Measurements from ENCODE around the gene TNFRSF14. TPM values are rescaled to one million over a fixed set of nuclear protein-coding genes. Genes with fewer than 3 reads are reported as not detected.

Gene TNFRSF14
- total RNA-seq, 1 experiment from 2014 or later, result 0.57 TPM

- Histone ChIP-seq H3K9me3 (ENCODE audit: control insufficient read depth, low read depth, low read length) (no peaks in the 10 kb centered on the region), H3K18ac (ENCODE audit: insufficient read length, low read depth, low read length) (no peak overlapping the region), H2BK20ac (ENCODE audit: low read depth, low read length, poor library complexity, severe bottlenecking) (no peak overlapping the region), H2BK5ac (ENCODE audit: insufficient read length, low read length) (no peak overlapping the region), H3K4me2 (ENCODE audit: insufficient read depth, insufficient read length, low read length) (no peak overlapping the region), H4K5ac (ENCODE audit: insufficient read length, low read depth, low read length) (no peak overlapping the region), H3K23ac (ENCODE audit: insufficient read length, low read depth, low read length) (no peak overlapping the region), H3K9ac (ENCODE audit: extremely low read depth, insufficient read length, low read length) (no peak overlapping the region), H3K4me1 (ENCODE audit: insufficient read depth, low read length) (no peaks in the 10 kb centered on the region), H3K79me2 (ENCODE audit: insufficient read depth, low read length) (no peaks in the 10 kb centered on the region), H2BK120ac (ENCODE audit: low read depth, low read length, poor library complexity, severe bottlenecking) (no peak overlapping the region), H2BK12ac (ENCODE audit: insufficient read length, low read depth, low read length) (no peak overlapping the region), H4K8ac (replicated peaks; ENCODE audit: insufficient read length, low read depth, low read length) (no peak overlapping the region), H3T11ph (ENCODE audit: low read length) (no peak overlapping the region), H3K27ac (ENCODE audit: insufficient read length, low read depth, low read length) (no peak overlapping the region), H2AK5ac (ENCODE audit: insufficient read length, low read length) (no peak overlapping the region), H4K91ac (ENCODE audit: insufficient read length, low read depth, low read length) (no peak overlapping the region), H3K79me1 (ENCODE audit: insufficient read depth, low read depth, low read length, poor library complexity, severe bottlenecking) (no peaks in the 10 kb centered on the region), H3K14ac (ENCODE audit: insufficient read depth, low read length) (no peak overlapping the region), H3K23me2 (ENCODE audit: insufficient read length, low read depth, low read length, poor library complexity, severe bottlenecking) (peaks cover 7% of the 10 kb centered on the region), H3K56ac (ENCODE audit: insufficient read length, low read depth, low read length) (no peak overlapping the region), H3K4ac (ENCODE audit: low read depth, low read length) (no peak overlapping the region), H2BK15ac (ENCODE audit: low read depth, low read length) (no peak overlapping the region), H4K20me1 (ENCODE audit: control insufficient read depth, insufficient read depth, insufficient read length) (no peaks in the 10 kb centered on the region), H2AFZ (ENCODE audit: low read length) (no peak overlapping the region), H3K27me3 (ENCODE audit: insufficient read depth, low read length) (no peaks in the 10 kb centered on the region)
- no peak for DNase-seq
- no peak overlapping the region for H3K27ac Mint-ChIP-seq
- TF ChIP-seq CTCF (conservative IDR thresholded peaks at IDR 0.05), result no peak
- WGBS (ENCODE audit: extremely low coverage, insufficient read length, low lambda C conversion rate), result no CpG with 5 or more reads among the region's 31 CpGs
- H3K4me1 Mint-ChIP-seq, result peaks cover under 1 to 4% of the 10 kb centered on the region in 2 experiments; a peak in 2 of 4 replicates
- peaks cover 4 to 11% of the 10 kb centered on the region in 2 experiments; a peak in 3 of 5 replicates for H3K9me3 Mint-ChIP-seq
- H3K4me3 Mint-ChIP-seq, result no peak overlapping the region
- H3K27me3 Mint-ChIP-seq (ENCODE audit: low read depth), result peaks cover 2% of the 10 kb centered on the region; the same call in 1 of the 2 replicates
- H3K36me3 Mint-ChIP-seq (ENCODE audit: insufficient read depth in 1 of 3, low read depth in 3 of 3), result peaks cover 8 to 24% (median 13%) of the 10 kb centered on the region in 3 experiments
These were observed 34.3 kb downstream of the TNFRSF14 start for GRCh38 chr1:2590233-2591141.
